Pancreas (tissue), 10 donors: ENCODE data around the gene AIF1L. TPM values are rescaled to one million over a fixed set of nuclear protein-coding genes. Genes with fewer than 3 reads are reported as not detected.
"Not testable (repeated sequence)": the region's sequence is repeated elsewhere in the genome, so short reads cannot be mapped to it uniquely, and the experiment has no call there.

Source experiments
- ATAC-seq, 4 donors: fragments of 200-7000 bp; cut with Tn5 transposase; one replicate each; pipeline versions ENCODE4 v1.8.0 to v1.9.1; 2020; ENCODE audit warnings: mild to moderate bottlenecking in 4 of 4, moderate library complexity in 4 of 4
- DNase-seq, 6 donors: peaks; one replicate each; pipeline ENCODE4 v3.0.0-alpha.2; 2020
- FAIRE-seq: peaks from 2 replicates; lab custom pipeline; 2012; peaks lifted over from hg19 to GRCh38; lab: Jason Lieb, UNC
- H3K27ac ChIP-seq, 4 donors: fragments of 200-600 bp; sonication (generic); 1 replicate in 3 of 4; 2 replicates in 1 of 4; pipeline versions ENCODE4 v1.5.0 to v1.8.0; 2020
- H3K27me3 ChIP-seq, 4 donors: fragments of 200-600 bp; one replicate each; pipeline ENCODE4 v1.8.0; 2021
- H3K36me3 ChIP-seq, 3 donors: fragments of 200-600 bp; sonication (generic) in 1 of 3; one replicate each; pipeline versions ENCODE4 v1.5.0 to v1.8.0; 2020 to 2021
- H3K4me1 ChIP-seq, 3 donors: fragments of 200-600 bp; one replicate each; pipeline ENCODE4 v1.8.0; 2021
- H3K4me3 ChIP-seq, 4 donors: fragments of 200-600 bp; sonication (generic) in 2 of 4; one replicate each; pipeline versions ENCODE4 v1.5.0 to v1.8.0; 2020 to 2021
- H3K9me3 ChIP-seq, 4 donors: fragments of 200-600 bp; one replicate each; pipeline ENCODE4 v1.8.0; 2021
- CTCF ChIP-seq, 4 donors: fragments of 200-600 bp; sonication (generic) in 3 of 4; IDR thresholded peaks; one replicate each; pipeline versions ENCODE4 v1.5.0 to v1.8.0; 2021; ENCODE audit warnings: antibody characterized with exemption in 4 of 4
- WGBS, 2 donors: extraction: QIAGEN DNeasy Blood & Tissue Kit; methylation state at CpG; one replicate each; pipeline ENCODE4 v1.1.7; 2013; 5-methylcytosine and 5-hydroxymethylcytosine counted together
- intact Hi-C, 3 donors: fragments of 100-400 bp; cut with DNase I; formaldehyde crosslinking; loops; one replicate each; pipeline versions ENCODE4 v1.11.1 to v1.14.2; 2022
- polyA plus RNA-seq, 2 donors: library from polyadenylated mRNA; stranded (reverse); fragments of 200-250 nt; gene quantifications; one replicate each; pipeline ENCODE4 v1.2.3, GENCODE V29; 2013
- total RNA-seq, 6 donors: library from RNA; stranded (reverse); fragmentation: NEBNext Ultra II Directional in 4 of 6; extraction: Animal tissue kit (Norgen Biotek cat#: 25700) in 4 of 6; gene quantifications; one replicate each; pipeline versions ENCODE4 v1.2.1 to v1.2.4, GENCODE V29; 2021 to 2023
- donor health status: healthy with polysubstance abuse.
- donor health status: DM: no; HTN: no; CAD: no; lungs with moderate emphysema.
- donor health status: DM: no; HTN: no; CAD: no.
- donor health status: control.
- donor health status: control.
- donor health status: Bipolar disorder and iron deficiency.
- donor health status: DM: yes; HTN: yes; CAD: no.
- donor health status: DM: no; HTN: no; CAD: no.
- donor health status: DM: no; HTN: no; CAD: no.
- donor health status: DM: yes; HTN: yes; CAD: no.

The AIF1L gene
- total and polyA plus RNA-seq, 8 donors = 2.4 to 5.0 (median 4.1) TPM

- DNase-seq (peak in 1 of 6 donors; percentile 13), ATAC-seq (no peak), FAIRE-seq (no peak)
- H3K36me3 ChIP-seq = no peaks in the 10 kb centered on the region
- intact Hi-C loops = no loop called here
- H3K4me1 ChIP-seq = no peaks in the 10 kb centered on the region
- H3K4me3 ChIP-seq = no peak overlapping the region
- H3K27me3 ChIP-seq = no peaks in the 10 kb centered on the region
- H3K27ac ChIP-seq = no peak overlapping the region
- TF ChIP-seq CTCF (IDR thresholded peaks at IDR 0.05) = no peak
- WGBS, 2 donors = 84 to 91% methylated on average over 23 of the region's 23 CpGs
- H3K9me3 ChIP-seq = no peaks in the 10 kb centered on the region
These were observed 16.2 kb downstream of the AIF1L start for GRCh38 chr9:131112374-131113154.

- intact Hi-C loops = no loop called here
- Histone ChIP-seq H3K9me3 (no peaks in the 10 kb centered on the region), H3K4me3 (no peak overlapping the region), H3K4me1 (no peaks in the 10 kb centered on the region), H3K36me3 (no peaks in the 10 kb centered on the region), H3K27me3 (no peaks in the 10 kb centered on the region), H3K27ac (no peak overlapping the region)
- FAIRE-seq = no peak
- ATAC-seq = no peak
- TF ChIP-seq CTCF (IDR thresholded peaks at IDR 0.05) = no peak
- DNase-seq = no peak
- 84 to 94% methylated on average over 8 of the region's 8 CpGs for WGBS, 2 donors
These were observed 17.3 kb downstream of the AIF1L start for GRCh38 chr9:131113655-131114054.

GRCh38 chr9:131114084-131114535 is 17.8 kb downstream of the AIF1L start:
- 85 to 90% methylated on average over 8 of the region's 8 CpGs for WGBS, 2 donors
- no peak for TF ChIP-seq CTCF (IDR thresholded peaks at IDR 0.05)
- Histone ChIP-seq H3K4me1 (no peaks in the 10 kb centered on the region), H3K36me3 (no peaks in the 10 kb centered on the region), H3K27ac (no peak overlapping the region), H3K27me3 (no peaks in the 10 kb centered on the region), H3K9me3 (no peaks in the 10 kb centered on the region), H3K4me3 (no peak overlapping the region)
- intact Hi-C loops = no loop called here
- no peak for FAIRE-seq
- DNase-seq = no peak
- no peak for ATAC-seq

GRCh38 chr9:131115360-131115742 is 19.0 kb downstream of the AIF1L start:
- H3K4me3 ChIP-seq, DNase-seq, FAIRE-seq, ATAC-seq, H3K27ac ChIP-seq, H3K36me3 ChIP-seq, H3K4me1 ChIP-seq, H3K27me3 ChIP-seq, intact Hi-C loops, H3K9me3 ChIP-seq: not testable (repeated sequence)
- 82 to 90% methylated on average over 4 to 5 of the region's 6 CpGs for WGBS, 2 donors

- H3K9me3 ChIP-seq = no peaks in the 10 kb centered on the region
- no peaks in the 10 kb centered on the region for H3K4me1 ChIP-seq
- DNase-seq (no peak), ATAC-seq (no peak), FAIRE-seq (no peak)
- H3K36me3 ChIP-seq = no peaks in the 10 kb centered on the region
- TF ChIP-seq CTCF (IDR thresholded peaks at IDR 0.05) = no peak
- H3K27ac ChIP-seq = no peak overlapping the region
- no peaks in the 10 kb centered on the region for H3K27me3 ChIP-seq
- intact Hi-C loops = no loop called here
- 81 to 82% methylated on average over 22 of the region's 22 CpGs for WGBS, 2 donors
- H3K4me3 ChIP-seq = no peak overlapping the region
These were observed 20.2 kb downstream of the AIF1L start for GRCh38 chr9:131116281-131117120.
